AG09319 (cell line): ENCODE data around the gene TTBK2.
A peak's percentile ranks its signal among the peaks of the same experiment; 100 is the strongest.

Experiments used
- DNase-seq: peaks from one replicate; pipeline ENCODE4 v3.0.0-alpha.2; 2010; ENCODE audit warnings: low read depth; ENCODE audit errors: extremely low read depth
- TF ChIP-seq, protein P1 (sequence below): IDR thresholded peaks from 2 replicates; pipeline ENCODE4 v1.5.1; 2011; ENCODE audit warnings: low read depth, mild to moderate bottlenecking, inconsistent platforms, low read length, moderate library complexity

The TTBK2 gene

GRCh38 chr15:42750306-42750705 is 170.3 kb downstream of the TTBK2 start:
- TF ChIP-seq, protein P1, sequence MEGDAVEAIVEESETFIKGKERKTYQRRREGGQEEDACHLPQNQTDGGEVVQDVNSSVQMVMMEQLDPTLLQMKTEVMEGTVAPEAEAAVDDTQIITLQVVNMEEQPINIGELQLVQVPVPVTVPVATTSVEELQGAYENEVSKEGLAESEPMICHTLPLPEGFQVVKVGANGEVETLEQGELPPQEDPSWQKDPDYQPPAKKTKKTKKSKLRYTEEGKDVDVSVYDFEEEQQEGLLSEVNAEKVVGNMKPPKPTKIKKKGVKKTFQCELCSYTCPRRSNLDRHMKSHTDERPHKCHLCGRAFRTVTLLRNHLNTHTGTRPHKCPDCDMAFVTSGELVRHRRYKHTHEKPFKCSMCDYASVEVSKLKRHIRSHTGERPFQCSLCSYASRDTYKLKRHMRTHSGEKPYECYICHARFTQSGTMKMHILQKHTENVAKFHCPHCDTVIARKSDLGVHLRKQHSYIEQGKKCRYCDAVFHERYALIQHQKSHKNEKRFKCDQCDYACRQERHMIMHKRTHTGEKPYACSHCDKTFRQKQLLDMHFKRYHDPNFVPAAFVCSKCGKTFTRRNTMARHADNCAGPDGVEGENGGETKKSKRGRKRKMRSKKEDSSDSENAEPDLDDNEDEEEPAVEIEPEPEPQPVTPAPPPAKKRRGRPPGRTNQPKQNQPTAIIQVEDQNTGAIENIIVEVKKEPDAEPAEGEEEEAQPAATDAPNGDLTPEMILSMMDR: no peak
- DNase-seq: no peak

DNA sequence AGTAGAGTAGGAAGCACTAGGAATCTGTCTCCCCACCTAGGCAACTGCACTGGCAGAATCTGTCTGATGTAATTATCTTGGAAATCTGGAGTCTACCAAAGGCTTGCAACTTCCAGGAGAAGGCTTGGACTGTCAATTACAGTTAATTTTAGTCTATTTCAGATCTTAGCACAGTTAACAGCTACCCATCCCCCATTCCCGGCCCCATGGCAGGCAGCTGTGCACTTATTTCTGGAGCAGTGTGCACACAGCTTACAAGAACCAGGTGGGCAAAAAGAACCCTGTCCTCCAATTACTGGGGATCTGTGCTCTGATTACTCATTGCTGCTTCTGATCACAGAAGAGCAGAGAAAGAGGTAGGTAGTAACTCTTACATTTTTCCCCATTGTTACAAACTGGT is 171.3 kb downstream of the TTBK2 start:
- TF ChIP-seq, protein P1: no peak
- no peak for DNase-seq

DNA sequence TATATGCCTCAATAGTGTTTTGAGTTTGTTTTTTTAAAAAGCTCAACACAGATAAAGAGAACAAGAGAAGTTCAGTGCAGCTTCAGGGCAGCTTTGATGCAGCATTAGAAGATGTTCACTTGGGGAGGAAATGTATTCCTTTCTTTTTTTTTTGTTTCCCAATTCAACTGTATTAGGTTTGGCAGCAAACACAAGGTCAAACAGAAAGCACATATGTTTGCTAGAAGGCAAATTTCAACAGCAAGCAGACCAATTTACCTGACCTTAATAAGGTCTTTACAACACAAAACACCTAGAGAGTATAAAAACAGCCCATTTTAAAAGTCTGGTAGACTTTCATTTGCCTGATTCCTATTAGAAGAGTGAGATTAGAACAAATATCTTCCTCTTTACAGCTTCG is 176.4 kb downstream of the TTBK2 start:
- TF ChIP-seq, protein P1: no peak
- no peak for DNase-seq

- TF ChIP-seq, protein P1: no peak
- DNase-seq: no peak
Measured at GRCh38 chr15:42742149-42742548, 178.4 kb downstream of the TTBK2 start.

- TF ChIP-seq, protein P1: peak; percentile 7
- no peak for DNase-seq
Measured at GRCh38 chr15:42741710-42742109, 178.9 kb downstream of the TTBK2 start.

DNA sequence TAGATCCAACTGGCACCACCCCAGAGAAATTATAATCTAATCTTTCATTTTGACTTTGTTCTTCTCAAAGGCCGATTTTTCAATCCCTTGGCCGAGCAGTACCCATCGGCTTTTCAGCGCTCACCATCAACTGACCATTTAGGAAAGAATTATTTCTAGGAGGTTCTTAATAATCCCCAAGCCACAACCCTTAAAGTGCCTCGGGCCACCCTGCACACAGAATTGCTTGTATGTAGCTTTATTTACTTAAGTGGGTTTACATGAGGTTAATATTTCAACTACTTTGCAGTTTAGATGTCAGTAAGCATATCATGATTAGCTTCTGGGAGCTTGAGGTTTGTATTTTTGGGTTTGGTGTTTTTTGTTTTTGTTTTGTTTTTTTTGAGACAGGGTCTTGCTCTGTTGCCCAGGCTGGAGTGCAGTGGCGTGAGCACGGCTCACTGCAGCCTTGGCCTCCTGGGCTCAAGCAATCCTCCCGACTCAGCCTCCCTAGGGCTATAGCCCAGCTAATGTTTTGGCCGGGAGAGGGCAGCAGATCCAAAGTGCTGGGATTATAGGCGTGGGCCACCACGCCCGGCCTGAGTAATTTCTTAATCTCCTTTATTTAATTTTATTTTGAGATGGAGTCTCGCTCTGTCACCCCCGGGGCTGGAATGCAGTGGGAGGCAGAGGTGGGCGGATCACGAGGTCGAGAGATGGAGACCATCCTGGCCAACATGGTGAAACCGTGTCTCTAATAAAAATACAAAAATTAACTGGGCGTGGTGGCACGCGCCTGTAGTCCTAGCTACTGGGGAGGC is 182.8 kb downstream of the TTBK2 start:
- DNase-seq: no peak
- TF ChIP-seq, protein P1: peak; percentile 3; the same call in 1 of the 2 replicates

DNA sequence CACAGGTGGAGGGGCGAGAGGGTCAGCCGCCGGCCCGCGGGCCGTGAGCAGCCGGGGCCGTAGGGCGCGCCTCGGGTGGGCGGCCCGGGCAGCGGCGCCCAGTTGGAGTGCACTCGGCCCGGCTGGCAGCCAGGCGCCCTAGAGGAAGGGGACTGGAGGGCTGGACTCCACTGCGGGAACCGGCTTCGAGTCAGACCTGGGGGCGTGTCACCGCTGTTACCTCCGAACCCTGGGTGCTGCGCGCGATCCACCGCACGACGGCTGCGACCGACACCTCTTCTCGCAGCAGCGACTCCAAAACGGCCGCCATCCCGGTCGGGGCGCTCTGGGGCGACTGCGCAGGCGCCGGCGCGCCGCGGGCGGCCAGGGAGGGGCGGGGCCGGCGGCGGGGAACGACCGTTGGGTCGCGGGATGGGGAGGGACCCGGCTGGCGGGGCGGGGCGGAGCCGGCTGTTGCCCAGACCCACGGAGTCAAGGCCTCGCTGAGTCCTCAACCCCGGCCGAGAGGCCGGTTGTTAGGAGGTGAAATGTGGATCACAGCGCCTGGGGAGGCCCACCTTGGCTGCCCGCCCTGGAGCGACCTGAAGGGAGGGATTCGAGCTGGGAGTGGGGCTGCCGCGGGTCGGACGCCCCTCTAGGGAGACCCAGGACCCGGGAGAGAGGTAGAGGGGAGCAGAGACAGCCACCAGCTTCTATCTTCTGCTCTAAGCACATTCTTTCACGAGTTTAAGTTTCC is 183.6 kb downstream of the TTBK2 start, which contains the start of gene CDAN1:
Gene CDAN1, minus strand, starts transcription at position 336 of the 736 bp plus-strand sequence. Its CDS starts 26 bp downstream, at position 310.
- TF ChIP-seq, protein P1: no peak
- DNase-seq: peak; percentile 44
